ENCODE data around the gene PSAPL1.

- no peak for TF ChIP-seq EZH2 (IDR thresholded peaks at IDR 0.05; ENCODE audit: borderline replicate concordance, low read depth, low read length, severe bottlenecking)
- TF ChIP-seq, protein P1, sequence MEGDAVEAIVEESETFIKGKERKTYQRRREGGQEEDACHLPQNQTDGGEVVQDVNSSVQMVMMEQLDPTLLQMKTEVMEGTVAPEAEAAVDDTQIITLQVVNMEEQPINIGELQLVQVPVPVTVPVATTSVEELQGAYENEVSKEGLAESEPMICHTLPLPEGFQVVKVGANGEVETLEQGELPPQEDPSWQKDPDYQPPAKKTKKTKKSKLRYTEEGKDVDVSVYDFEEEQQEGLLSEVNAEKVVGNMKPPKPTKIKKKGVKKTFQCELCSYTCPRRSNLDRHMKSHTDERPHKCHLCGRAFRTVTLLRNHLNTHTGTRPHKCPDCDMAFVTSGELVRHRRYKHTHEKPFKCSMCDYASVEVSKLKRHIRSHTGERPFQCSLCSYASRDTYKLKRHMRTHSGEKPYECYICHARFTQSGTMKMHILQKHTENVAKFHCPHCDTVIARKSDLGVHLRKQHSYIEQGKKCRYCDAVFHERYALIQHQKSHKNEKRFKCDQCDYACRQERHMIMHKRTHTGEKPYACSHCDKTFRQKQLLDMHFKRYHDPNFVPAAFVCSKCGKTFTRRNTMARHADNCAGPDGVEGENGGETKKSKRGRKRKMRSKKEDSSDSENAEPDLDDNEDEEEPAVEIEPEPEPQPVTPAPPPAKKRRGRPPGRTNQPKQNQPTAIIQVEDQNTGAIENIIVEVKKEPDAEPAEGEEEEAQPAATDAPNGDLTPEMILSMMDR (IDR thresholded peaks at IDR 0.05; ENCODE audit: borderline replicate concordance, extremely low read depth, low read length, poor library complexity, severe bottlenecking) = no peak
Measured at GRCh38 chr4:7463566-7464258, 29.0 kb upstream of the PSAPL1 start.
